Vagina (tissue), 2 donors: ENCODE measurements around the gene BFSP2.

Experiments
- CTCF ChIP-seq, 3 experiments: fragments of 450-650 bp in 2 of 3; fragments of 200-600 bp in 1 of 3; sonication (generic) in 1 of 3; IDR thresholded peaks; one replicate each; pipeline ENCODE4 v1.5.1; 2017 to 2019; ENCODE audit warnings: antibody characterized with exemption in 3 of 3, mild to moderate bottlenecking in 2 of 3, moderate library complexity in 2 of 3
- POLR2A ChIP-seq, 2 donors: fragments of 450-650 bp; IDR thresholded peaks; one replicate each; pipeline ENCODE4 v1.6.1; 2017; ENCODE audit warnings: antibody characterized with exemption in 2 of 2, mild to moderate bottlenecking in 2 of 2, moderate library complexity in 2 of 2
- POLR2AphosphoS5 ChIP-seq, 2 donors: sonication (generic); formaldehyde crosslinking; IDR thresholded peaks; one replicate each; pipeline ENCODE4 v1.9.0; 2017; ENCODE audit warnings: antibody characterized with exemption in 2 of 2, mild to moderate bottlenecking in 2 of 2, low read depth in 1 of 2; ENCODE audit not compliant: insufficient read depth in 1 of 2

GRCh38 chr3:133443649-133444422, 44.0 kb downstream of the BFSP2 start:
- no peak for TF ChIP-seq POLR2A (IDR thresholded peaks at IDR 0.05)
- TF ChIP-seq CTCF (IDR thresholded peaks at IDR 0.05): no peak
- peak in 1 of 2 donors; percentile 11 for TF ChIP-seq POLR2AphosphoS5 (IDR thresholded peaks at IDR 0.05; ENCODE audit: insufficient read depth in 1 of 2, low read depth in 1 of 2)
